Hematopoietic multipotent progenitor cell treated with erythropoietin and hydrocortisone succinate and interleukin-3 and kit ligand, for 4 days (in vitro differentiated cells): ENCODE data around the gene NR1H3.
"Not testable (repeated sequence)": the region's sequence is repeated elsewhere in the genome, so short reads cannot be mapped to it uniquely, and the experiment has no call there.

Experiments
- DNase-seq: peaks from one replicate; pipeline ENCODE4 v3.0.0-alpha.2; 2015

Gene NR1H3

GRCh38 chr11:47257517-47258316, at the start of gene NR1H3:
TSS of gene NR1H3 (plus strand) at chr11:47257996. CDS start at chr11:47259217, 1,221 bp downstream.
- DNase-seq: peak; percentile 80

DNA sequence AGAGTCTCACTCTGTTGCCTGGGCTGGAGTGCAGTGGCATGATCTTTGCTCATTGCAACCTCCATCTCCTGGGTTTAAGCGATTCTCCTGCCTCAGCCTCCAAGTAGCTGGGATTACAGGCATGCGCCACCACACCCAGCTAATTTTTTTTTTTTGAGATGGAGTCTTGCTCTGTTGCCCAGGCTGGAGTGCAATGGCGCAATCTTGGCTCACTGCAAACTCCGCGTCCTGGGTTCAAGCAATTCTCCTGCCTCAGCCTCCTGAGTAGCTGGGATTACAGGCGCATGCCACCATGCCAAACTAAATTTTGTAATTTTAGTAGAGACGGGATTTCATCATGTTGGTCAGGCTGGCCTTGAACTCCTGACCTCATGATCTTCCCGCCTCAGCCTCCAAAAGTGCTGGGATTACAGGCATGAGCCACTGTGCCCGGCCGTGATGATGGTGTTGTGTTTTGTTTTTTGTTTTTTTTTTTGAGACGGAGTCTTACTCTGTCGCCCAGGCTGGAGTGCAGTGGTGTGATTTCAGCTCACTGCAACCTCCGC, 49.7 kb upstream of the NR1H3 start:
- DNase-seq: not testable (repeated sequence)

GRCh38 chr11:47208628-47209027, 49.2 kb upstream of the NR1H3 start:
- DNase-seq: no peak

- no peak for DNase-seq
These were observed 44.9 kb upstream of the NR1H3 start for GRCh38 chr11:47212938-47213337.

DNA sequence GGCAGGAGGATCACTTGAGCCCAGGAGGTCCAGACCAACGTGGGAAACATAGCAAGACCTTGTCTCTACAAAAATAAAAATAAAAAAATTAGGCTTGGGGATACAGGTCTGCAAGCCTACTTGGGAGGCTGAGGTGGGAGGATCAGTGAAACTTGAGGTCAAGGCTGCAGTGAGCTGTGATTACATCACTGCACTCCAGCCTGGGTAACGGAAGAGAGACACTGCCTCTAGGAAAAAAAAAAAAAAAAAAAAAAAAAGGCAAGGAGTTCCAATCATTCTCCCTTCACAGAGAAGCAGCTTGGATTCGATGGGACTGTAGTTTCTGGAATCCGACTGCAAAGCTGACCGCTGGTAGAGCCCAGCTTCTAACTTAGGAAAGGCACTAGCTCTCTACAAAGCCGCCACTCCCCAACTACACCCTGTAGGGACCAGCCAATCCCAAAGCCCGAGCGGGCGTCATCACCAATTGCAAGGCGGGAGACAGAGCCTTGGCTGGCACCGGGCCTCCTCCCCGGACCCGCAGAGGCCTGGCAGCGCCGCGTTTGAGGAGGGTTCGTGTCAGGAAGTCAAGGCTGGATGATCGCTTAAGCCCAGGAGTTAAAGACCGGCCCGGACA, 43.7 kb upstream of the NR1H3 start:
- peak; percentile 98 for DNase-seq

- DNase-seq: no peak
These were observed 42.4 kb upstream of the NR1H3 start for GRCh38 chr11:47215366-47215910.

GRCh38 chr11:47216121-47216798, 41.5 kb upstream of the NR1H3 start:
- peak; percentile 81 for DNase-seq

- no peak for DNase-seq
These were observed 37.4 kb upstream of the NR1H3 start for GRCh38 chr11:47220401-47220821.

GRCh38 chr11:47222696-47223095, 35.1 kb upstream of the NR1H3 start:
- DNase-seq: no peak

GRCh38 chr11:47225552-47226400, 32.0 kb upstream of the NR1H3 start:
- DNase-seq: no peak

DNA sequence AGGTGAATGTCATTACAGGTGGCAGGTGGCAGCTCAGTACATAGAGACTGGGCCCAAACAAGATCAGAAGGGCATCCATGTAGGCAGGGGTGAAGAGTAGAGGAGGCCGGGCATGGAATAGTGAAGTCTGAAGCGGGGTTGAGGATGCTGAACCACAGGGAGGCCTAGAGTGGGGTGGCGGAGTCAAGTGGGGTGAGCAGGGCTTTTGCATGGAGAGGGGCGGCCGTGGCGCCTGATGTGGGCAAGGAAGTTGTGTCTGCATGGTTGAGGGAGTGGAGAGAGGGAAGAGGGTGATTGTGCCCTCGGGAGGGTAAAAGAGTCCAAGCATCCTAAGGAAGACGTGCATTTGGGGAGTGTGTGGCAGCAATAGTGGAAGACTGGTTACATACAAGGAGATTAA, 28.6 kb upstream of the NR1H3 start:
- DNase-seq: no peak

DNA sequence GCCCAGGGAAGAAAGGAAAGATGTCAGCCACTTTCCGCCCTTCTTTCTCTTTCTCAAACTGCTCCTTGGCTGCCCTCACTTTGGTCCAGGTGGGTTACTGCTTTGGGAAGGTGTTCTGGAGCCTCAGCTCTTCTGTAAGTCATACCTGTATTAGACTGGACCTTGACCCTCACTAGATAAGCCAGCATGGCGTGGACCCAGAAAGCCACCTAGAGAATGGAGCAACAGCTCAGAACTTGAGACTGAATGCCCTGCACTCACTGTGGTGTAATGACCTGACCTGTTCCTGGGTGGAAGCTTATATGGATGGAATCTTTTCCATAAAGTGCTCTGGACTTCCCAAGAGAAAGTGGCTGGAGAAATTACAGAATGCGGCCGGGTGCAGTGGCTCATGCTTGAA, 24.7 kb upstream of the NR1H3 start:
- no peak for DNase-seq

DNA sequence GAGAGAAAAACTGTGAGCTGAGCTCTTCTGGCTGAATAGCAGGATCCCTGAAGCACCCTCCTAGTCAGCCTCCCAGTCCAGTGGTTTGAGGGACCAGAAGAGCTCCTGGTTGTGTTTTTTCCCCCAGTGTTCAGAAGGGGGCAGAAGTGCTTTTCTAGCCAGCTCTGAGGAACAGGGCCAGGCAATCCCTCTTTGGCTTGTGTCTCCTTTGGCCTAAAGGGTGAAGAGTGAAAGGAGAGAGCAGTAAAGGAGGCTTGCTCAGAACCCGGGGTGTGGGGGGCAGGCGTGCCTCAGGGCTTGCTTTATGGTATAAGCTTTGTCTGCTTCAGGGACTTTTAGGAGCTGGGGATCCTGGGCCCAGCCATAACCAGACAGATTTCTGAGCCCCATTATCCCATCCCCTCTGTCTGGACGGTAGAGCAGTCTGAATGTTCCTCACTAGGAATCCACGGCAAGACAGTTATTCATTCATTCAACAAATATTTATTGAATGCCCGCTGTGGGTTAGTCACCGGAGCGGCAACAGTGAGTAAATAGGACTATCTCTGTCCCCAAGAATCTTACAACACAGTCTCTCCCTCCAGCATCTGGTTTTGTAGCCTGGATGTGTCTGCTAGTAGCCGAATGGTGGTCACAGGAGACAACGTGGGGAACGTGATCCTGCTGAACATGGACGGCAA, 23.7 kb upstream of the NR1H3 start:
- DNase-seq: peak; percentile 67

DNA sequence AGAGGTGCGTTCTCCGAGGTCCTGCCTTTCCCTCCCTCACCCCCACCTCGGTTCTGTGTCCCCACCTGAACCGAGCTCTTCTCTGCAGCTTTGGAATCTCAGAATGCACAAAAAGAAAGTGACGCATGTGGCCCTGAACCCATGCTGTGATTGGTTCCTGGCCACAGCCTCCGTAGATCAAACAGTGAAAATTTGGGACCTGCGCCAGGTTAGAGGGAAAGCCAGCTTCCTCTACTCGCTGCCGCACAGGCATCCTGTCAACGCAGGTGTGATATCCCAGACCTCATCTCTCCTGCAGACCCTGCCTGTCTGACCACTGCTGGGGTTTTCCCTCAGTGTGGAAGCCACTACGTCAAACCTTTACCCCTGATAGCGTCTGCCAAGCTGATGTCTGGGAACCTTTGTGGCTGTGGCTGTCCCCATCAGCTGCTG, 23.1 kb upstream of the NR1H3 start:
- DNase-seq: no peak

DNA sequence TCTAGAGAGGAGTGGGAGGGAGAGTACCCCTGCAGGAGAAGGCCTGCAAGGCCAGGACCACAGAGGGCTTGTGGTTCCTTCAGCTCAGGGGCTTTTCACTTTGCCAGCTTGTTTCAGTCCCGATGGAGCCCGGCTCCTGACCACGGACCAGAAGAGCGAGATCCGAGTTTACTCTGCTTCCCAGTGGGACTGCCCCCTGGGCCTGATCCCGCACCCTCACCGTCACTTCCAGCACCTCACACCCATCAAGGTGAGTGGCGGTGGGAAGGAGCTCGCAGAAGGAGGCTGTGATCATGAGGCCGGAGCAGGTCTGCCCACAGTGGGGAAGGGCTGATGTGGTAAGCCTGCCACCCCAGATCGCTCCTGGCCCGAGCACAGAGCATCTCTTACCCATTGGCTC, 22.6 kb upstream of the NR1H3 start:
- DNase-seq: no peak

DNA sequence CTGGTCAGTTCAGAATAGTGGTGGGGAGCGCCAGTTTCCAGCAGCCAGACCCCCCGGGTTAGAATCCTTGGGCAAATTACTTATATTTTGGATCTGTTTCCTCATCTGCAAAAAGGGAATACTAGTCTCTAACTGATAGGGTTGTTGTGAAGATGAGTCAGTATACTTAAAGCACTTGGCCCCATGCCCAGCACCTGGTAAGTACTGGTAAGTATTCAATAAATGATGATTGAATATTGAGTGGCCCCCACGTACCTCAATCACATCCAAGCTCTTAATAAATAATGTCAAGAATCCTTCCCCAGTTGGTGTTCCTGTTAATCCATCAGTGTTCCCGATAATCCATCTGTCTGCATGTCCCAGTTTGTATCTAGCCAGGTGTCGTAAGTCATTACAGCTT, 21.3 kb upstream of the NR1H3 start:
- DNase-seq: peak; percentile 55

GRCh38 chr11:47239852-47240251, 17.9 kb upstream of the NR1H3 start:
- no peak for DNase-seq

- no peak for DNase-seq
These were observed 15.9 kb upstream of the NR1H3 start for GRCh38 chr11:47241841-47242301.

- no peak for DNase-seq
These were observed 15.1 kb upstream of the NR1H3 start for GRCh38 chr11:47242596-47243192.

DNA sequence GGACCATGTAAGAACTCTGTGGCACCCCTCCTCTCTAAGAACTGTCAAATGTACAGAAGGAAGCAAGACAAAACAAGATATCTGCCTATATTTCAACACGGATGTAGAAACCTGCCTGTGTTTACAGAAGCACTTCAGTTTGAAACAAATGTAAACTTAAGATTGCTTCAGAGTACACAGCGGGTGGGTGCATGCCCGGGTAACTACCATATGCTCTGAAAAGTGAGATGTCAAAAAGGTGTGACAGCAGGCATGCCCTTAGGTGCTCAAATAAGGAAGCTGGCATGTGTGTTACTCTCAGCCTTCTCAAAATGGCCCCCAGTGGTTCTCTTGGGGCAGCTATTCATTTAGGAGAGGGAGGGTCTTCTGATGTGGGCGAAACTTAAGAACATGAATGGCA, 14.3 kb upstream of the NR1H3 start:
- no peak for DNase-seq
